Keratinocyte (primary cell): ENCODE measurements around the gene PAPPA. TPM values are rescaled to one million over a fixed set of nuclear protein-coding genes. Genes with fewer than 3 reads are reported as not detected.

Source experiments
- DNase-seq: peaks from one replicate; pipeline ENCODE4 v3.0.0-alpha.2; 2011; ENCODE audit warnings: low read depth, missing footprints, low spot score
- FAIRE-seq: peaks from 2 replicates; lab custom pipeline; 2011; peaks lifted over from hg19 to GRCh38; lab: Jason Lieb, UNC
- H2AFZ ChIP-seq: 2 replicates; pipeline ENCODE4 v1.6.0; 2012; ENCODE audit warnings: low read length, control low read depth, inconsistent platforms; ENCODE audit not compliant: control insufficient read depth
- H3K27ac ChIP-seq: 2 replicates; pipeline ENCODE4 v1.5.1; 2011; ENCODE audit warnings: low read length; ENCODE audit not compliant: control insufficient read depth, insufficient read depth
- H3K27me3 ChIP-seq: 3 replicates; pipeline ENCODE4 v1.6.0; 2011; ENCODE audit warnings: low read length; ENCODE audit not compliant: control insufficient read depth, insufficient read depth; ENCODE audit errors: extremely low read depth
- H3K36me3 ChIP-seq, 2 experiments: 2 replicates in 1 of 2; 3 replicates in 1 of 2; pipeline ENCODE4 v1.5.1; 2011; ENCODE audit warnings: low read length in 2 of 2, mild to moderate bottlenecking in 1 of 2; ENCODE audit not compliant: control insufficient read depth in 2 of 2, insufficient read depth in 2 of 2; ENCODE audit errors: extremely low read depth in 1 of 2
- H3K4me1 ChIP-seq: 3 replicates; pipeline ENCODE4 v1.5.1; 2011; ENCODE audit warnings: low read length; ENCODE audit not compliant: control insufficient read depth, insufficient read depth; ENCODE audit errors: extremely low read depth
- H3K4me2 ChIP-seq: 3 replicates; pipeline ENCODE4 v1.6.0; 2011; ENCODE audit warnings: low read depth, low read length; ENCODE audit not compliant: control insufficient read depth, insufficient read depth; ENCODE audit errors: extremely low read depth
- H3K4me3 ChIP-seq, 3 experiments: fragments of 200-600 bp in 1 of 3; sonication (generic) in 1 of 3; 2 replicates in 2 of 3; 3 replicates in 1 of 3; pipeline ENCODE4 v1.5.1; 2011 to 2016; ENCODE audit warnings: low read length in 3 of 3, mild to moderate bottlenecking in 3 of 3, control low read depth in 2 of 3, inconsistent platforms in 1 of 3, low read depth in 1 of 3, mixed read lengths in 1 of 3, mixed run types in 1 of 3, moderate library complexity in 1 of 3; ENCODE audit not compliant: control insufficient read depth in 2 of 3, insufficient read depth in 2 of 3; ENCODE audit errors: extremely low read depth in 1 of 3
- H3K79me2 ChIP-seq: 2 replicates; pipeline ENCODE4 v1.6.0; 2012; ENCODE audit warnings: low read length; ENCODE audit not compliant: control insufficient read depth, insufficient read depth
- H3K9ac ChIP-seq: 3 replicates; pipeline ENCODE4 v1.6.0; 2011; ENCODE audit warnings: low read length; ENCODE audit not compliant: control insufficient read depth, insufficient read depth; ENCODE audit errors: extremely low read depth
- H3K9me1 ChIP-seq: 3 replicates; pipeline ENCODE4 v1.6.0; 2011; ENCODE audit warnings: low read length; ENCODE audit not compliant: control insufficient read depth, insufficient read depth; ENCODE audit errors: extremely low read depth
- H3K9me3 ChIP-seq: 2 replicates; pipeline ENCODE4 v1.5.1; 2012; ENCODE audit warnings: low read depth, low read length; ENCODE audit not compliant: control insufficient read depth
- H4K20me1 ChIP-seq: 3 replicates; pipeline ENCODE4 v1.6.0; 2011; ENCODE audit warnings: low read length; ENCODE audit not compliant: control insufficient read depth, insufficient read depth; ENCODE audit errors: extremely low read depth
- EZH2 ChIP-seq: IDR thresholded peaks from one replicate; pipeline ENCODE4 v1.6.1; 2012; ENCODE audit warnings: inconsistent platforms, mild to moderate bottlenecking, low read length, moderate library complexity
- dilution Hi-C: fragments of 300-500 bp; cut with MboI; formaldehyde crosslinking; loops from one replicate; pipeline ENCODE4 v1.7.0; 2020; ENCODE audit warnings: low sequenced_read_pairs; ENCODE audit not compliant: extremely low pct_ligation_motif_present
- polyA plus RNA-seq, 5 experiments: library from polyadenylated mRNA; depleted of rRNA in 3 of 5; stranded (reverse) in 3 of 5; stranded (forward) in 1 of 5; unstranded in 1 of 5; fragments of >200 nt; gene quantifications; 1 replicate in 1 of 5; 2 replicates in 3 of 5; 3 replicates in 1 of 5; pipeline versions ENCODE4 v1.2.1 to v1.2.3, GENCODE V29; 2011 to 2012; ENCODE audit warnings: missing spikeins in 2 of 5, low read depth in 1 of 5, low replicate concordance in 1 of 5
- TF ChIP-seq, protein P1 (sequence below), 3 experiments: IDR thresholded peaks in 1 of 3; conservative IDR thresholded peaks in 1 of 3; optimal IDR thresholded peaks in 1 of 3; 2 replicates in 2 of 3; 3 replicates in 1 of 3; pipeline versions ENCODE3 to v1.5.1; 2011; ENCODE audit warnings: low read length in 3 of 3, mild to moderate bottlenecking in 3 of 3, moderate library complexity in 2 of 3, control low read depth in 1 of 3, inconsistent platforms in 1 of 3; ENCODE audit not compliant: insufficient read depth in 2 of 3; ENCODE audit errors: extremely low read depth in 1 of 3

The PAPPA gene
- polyA plus RNA-seq, 1 donor (not counting 4 experiments of a cell fraction or from before 2014, with no cell fraction given): 0.77 TPM

- H3K9ac ChIP-seq: no peak overlapping the region
- no peak overlapping the region for H3K4me2 ChIP-seq
- H2AFZ ChIP-seq: no peak overlapping the region
- DNase-seq (no peak), FAIRE-seq (no peak)
- no peak overlapping the region for H3K27ac ChIP-seq
- TF ChIP-seq EZH2: no peak
- TF ChIP-seq, protein P1, sequence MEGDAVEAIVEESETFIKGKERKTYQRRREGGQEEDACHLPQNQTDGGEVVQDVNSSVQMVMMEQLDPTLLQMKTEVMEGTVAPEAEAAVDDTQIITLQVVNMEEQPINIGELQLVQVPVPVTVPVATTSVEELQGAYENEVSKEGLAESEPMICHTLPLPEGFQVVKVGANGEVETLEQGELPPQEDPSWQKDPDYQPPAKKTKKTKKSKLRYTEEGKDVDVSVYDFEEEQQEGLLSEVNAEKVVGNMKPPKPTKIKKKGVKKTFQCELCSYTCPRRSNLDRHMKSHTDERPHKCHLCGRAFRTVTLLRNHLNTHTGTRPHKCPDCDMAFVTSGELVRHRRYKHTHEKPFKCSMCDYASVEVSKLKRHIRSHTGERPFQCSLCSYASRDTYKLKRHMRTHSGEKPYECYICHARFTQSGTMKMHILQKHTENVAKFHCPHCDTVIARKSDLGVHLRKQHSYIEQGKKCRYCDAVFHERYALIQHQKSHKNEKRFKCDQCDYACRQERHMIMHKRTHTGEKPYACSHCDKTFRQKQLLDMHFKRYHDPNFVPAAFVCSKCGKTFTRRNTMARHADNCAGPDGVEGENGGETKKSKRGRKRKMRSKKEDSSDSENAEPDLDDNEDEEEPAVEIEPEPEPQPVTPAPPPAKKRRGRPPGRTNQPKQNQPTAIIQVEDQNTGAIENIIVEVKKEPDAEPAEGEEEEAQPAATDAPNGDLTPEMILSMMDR (optimal IDR thresholded peaks at IDR 0.05 in 1 of 3, IDR thresholded peaks at IDR 0.05 in 1 of 3, conservative IDR thresholded peaks at IDR 0.05 in 1 of 3; ENCODE audit: extremely low read depth in 1 of 3, insufficient read depth in 2 of 3, low read length in 3 of 3): no peak
- dilution Hi-C loops: no loop called here
- no peaks in the 10 kb centered on the region for H4K20me1 ChIP-seq
- no peaks in the 10 kb centered on the region for H3K9me1 ChIP-seq
- H3K36me3 ChIP-seq: no peaks in the 10 kb centered on the region
- no peaks in the 10 kb centered on the region for H3K79me2 ChIP-seq
- no peaks in the 10 kb centered on the region for H3K9me3 ChIP-seq
- no peak overlapping the region for H3K4me3 ChIP-seq
- H3K27me3 ChIP-seq: no peaks in the 10 kb centered on the region
- no peaks in the 10 kb centered on the region for H3K4me1 ChIP-seq
These were observed 294.3 kb downstream of the PAPPA start for GRCh38 chr9:116447934-116448333.

GRCh38 chr9:116448431-116448830 lies 294.8 kb downstream of the PAPPA start:
- dilution Hi-C loops: no loop called here
- Histone ChIP-seq H3K36me3 (no peaks in the 10 kb centered on the region), H3K27ac (no peak overlapping the region)

More at GRCh38 chr9:116448431-116448830, 294.8 kb downstream of the PAPPA start:
- no peak for FAIRE-seq
- no peaks in the 10 kb centered on the region for H3K4me1 ChIP-seq
- H4K20me1 ChIP-seq: no peaks in the 10 kb centered on the region
- TF ChIP-seq, protein P1 (optimal IDR thresholded peaks at IDR 0.05 in 1 of 3, IDR thresholded peaks at IDR 0.05 in 1 of 3, conservative IDR thresholded peaks at IDR 0.05 in 1 of 3; ENCODE audit: extremely low read depth in 1 of 3, insufficient read depth in 2 of 3, low read length in 3 of 3): no peak
- TF ChIP-seq EZH2: no peak
- H3K79me2 ChIP-seq: no peaks in the 10 kb centered on the region
- no peak overlapping the region for H3K9ac ChIP-seq
- no peak overlapping the region for H2AFZ ChIP-seq
- no peak overlapping the region for H3K4me2 ChIP-seq
- DNase-seq: no peak
- no peaks in the 10 kb centered on the region for H3K9me3 ChIP-seq
- H3K27me3 ChIP-seq: no peaks in the 10 kb centered on the region
- H3K9me1 ChIP-seq: no peaks in the 10 kb centered on the region
- no peak overlapping the region for H3K4me3 ChIP-seq
